Left kidney (tissue), 2 donors: ENCODE data around the gene RAB23. TPM values are rescaled to one million over a fixed set of nuclear protein-coding genes. Genes with fewer than 3 reads are reported as not detected.

ENCODE experiments used
- DNase-seq: peaks from one replicate; pipeline ENCODE4 v3.0.0-alpha.2; 2013
- polyA plus RNA-seq: library from polyadenylated mRNA; unstranded; fragments of 120-200 nt; gene quantifications from one replicate; pipeline ENCODE4 v1.2.1, GENCODE V29; 2013; ENCODE audit not compliant: insufficient read length

The RAB23 gene
- polyA plus RNA-seq, 1 donor, result 42.0 TPM

DNA sequence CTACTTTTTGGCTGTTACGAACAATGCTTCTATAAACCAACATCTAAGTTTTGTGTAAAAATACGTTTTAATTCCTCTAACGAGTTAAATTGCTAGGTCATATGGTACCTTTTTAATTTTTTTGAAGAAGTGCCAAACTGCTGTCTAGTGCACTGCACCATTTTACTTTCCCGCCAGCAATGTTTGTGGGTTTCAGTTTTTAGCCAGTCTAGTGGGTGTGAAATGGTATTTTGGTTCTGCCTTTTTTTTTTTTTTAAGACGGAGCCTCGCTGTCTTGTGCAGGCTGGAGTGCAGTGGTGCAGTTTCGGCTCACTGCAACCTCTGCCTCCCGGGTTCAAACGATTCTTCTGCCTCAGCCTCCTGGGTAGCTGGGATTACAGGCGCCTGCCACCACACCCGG is 84.1 kb downstream of the RAB23 start:
- no peak for DNase-seq

DNA sequence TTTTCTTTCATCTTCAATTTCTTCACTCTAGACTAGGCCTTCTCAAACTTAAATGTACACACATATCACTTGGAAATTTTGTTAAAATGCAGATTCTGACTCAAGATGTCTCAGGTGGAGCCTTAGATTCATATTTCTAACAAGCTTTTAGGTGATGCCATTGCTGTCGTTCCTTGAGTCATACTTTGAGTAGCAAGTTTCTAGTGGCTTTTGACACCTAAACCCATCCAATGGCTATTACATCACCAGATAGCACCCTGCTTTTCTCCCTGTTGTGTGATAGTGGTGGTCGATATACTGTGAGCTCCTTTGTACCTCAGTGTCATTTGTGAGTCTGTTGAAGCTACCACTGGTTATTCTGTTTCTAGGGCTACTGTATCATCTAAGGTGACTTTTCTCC is 84.8 kb downstream of the RAB23 start:
- no peak for DNase-seq

Other genes with a start within 250 kb of the RAB23 start
- 27.0 TPM for gene KIAA1586, start 175.6 kb downstream of the RAB23 start, polyA plus RNA-seq
- 49.8 TPM for gene ZNF451, start 132.1 kb downstream of the RAB23 start, polyA plus RNA-seq
- 6.3 TPM for gene BAG2, start 50.0 kb downstream of the RAB23 start, polyA plus RNA-seq
- gene PRIM2, start 95.3 kb upstream of the RAB23 start, polyA plus RNA-seq, result 23.0 TPM